ENCODE results near the gene SP100. TPM values are rescaled to one million over a fixed set of nuclear protein-coding genes. Genes with fewer than 3 reads are reported as not detected.
"Not testable (repeated sequence)": the region's sequence is repeated elsewhere in the genome, so short reads cannot be mapped to it uniquely, and the experiment has no call there.

The SP100 gene
- total RNA-seq, 2 donors from 2014 or later, result 53.1 to 72.8 TPM

DNA sequence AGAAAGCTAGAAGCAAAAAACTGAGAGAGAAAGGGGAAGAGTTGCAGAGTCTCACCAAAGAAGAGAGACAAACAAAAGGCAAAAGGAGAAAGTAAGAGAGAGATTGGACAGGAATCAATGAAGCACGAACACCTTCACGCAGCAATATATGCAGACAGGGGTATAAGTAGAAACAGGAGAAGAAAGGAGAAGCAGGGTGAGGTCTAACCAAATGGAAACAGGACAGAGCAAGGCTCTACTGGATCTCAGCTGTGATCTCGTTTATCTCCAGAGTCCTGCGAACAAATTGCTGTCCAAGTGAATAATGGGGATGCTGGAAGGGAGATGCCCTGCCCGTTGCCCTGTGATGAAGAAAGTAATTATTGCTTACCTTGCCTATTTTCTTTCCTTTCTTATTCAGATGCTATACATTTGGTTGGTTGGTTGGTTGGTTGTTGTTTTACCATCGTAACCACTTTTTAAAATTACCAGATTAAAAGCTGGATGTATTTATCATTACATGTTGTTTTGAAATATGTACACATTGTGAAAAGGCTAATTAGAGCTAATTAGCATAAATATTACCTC, 34.0 kb downstream of the SP100 start:
- DNase-seq (no peak), ATAC-seq (no peak)
- intact Hi-C loops (cut with DNase I), result no loop called here

DNA sequence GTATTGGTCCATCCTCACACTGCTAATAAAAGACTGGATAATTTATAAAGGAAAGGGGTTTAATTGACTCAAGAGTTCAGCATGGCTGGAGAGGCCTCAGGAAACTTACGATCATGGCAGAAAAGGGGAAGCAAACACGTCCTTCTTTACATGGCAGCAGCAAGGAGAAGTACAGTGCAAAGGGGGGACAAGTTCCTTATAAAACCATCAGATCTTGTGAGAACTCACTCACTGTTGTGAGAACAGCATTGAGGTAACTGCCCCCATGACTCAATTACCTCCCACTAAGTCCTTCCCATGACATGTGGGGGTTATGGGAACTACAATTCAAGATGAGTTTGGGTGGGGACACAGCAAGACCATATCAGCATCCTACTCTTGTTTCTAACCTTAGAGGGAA, 37.0 kb downstream of the SP100 start:
- DNase-seq, result no peak
- no peak for ATAC-seq
- intact Hi-C loops (cut with DNase I), result no loop called here

DNA sequence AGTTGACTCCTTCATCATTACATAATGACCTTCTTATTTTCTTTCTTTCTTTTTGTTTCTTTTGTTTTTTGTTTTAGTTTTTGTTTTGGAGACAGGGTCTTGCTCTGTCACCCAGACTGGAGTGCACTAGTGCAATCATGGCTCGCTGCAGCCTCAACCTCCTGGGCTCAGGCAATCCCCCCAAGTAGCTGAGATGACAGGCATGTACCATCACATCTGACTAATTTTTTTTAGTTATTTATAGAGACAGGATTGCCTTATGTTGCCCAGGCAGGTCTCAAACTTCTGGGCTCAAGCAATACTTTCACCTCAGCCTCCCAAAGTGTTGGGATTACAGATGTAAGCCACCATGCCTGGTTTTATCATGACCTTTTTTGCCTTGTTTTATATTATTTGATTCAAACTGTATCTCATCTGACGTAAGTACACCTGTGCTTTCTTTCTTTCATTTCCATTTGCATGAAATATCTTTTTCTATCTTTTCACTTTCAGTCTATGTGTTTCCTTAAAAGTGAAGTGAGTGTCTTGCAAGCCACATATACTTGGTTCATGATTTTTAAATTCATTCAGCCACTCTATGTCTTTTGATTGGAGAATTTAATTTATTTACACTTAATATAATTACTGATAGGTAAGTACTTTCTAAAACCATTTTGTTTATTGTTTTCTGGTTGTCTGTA, 39.1 kb downstream of the SP100 start:
- intact Hi-C loops (cut with DNase I), result no loop called here
- ATAC-seq, result no peak
- DNase-seq, result no peak

DNA sequence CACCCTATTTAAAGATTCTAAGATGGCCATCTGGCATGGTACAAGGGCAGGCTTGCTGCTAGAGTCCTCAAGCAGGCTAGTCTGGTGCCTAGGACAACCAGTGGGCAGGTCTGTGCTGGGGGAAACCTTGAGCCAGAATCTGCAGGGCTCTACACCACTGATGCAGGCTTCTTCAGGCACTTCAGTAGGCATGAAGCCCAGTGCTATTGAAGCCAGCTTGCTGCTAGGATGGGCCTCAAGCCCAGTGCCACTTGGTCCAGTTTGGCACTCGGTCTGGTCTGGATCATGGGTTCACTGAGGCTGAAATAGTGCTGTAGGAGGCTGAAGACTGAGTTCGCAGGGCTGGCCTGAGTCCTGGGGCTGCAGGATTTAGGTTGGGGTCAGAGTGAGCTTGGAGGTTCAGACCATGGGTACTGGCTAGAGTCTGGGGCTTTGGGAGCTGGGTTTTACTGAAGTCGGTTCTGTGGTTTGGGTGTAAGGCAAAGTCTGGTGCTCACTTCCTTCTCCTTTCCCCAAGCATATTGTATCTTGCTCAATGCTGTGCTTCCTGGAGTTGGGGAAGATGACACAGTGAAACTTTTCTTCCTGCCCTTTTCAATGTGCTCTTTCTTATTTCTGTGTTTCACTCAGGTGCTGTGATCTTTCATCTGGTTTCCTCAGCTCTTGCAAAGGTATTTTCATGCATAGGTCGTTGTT, 41.2 kb downstream of the SP100 start:
- ATAC-seq (peak; percentile 61 to 73), DNase-seq (no peak)
- intact Hi-C loops (cut with DNase I), result no loop called here

DNA sequence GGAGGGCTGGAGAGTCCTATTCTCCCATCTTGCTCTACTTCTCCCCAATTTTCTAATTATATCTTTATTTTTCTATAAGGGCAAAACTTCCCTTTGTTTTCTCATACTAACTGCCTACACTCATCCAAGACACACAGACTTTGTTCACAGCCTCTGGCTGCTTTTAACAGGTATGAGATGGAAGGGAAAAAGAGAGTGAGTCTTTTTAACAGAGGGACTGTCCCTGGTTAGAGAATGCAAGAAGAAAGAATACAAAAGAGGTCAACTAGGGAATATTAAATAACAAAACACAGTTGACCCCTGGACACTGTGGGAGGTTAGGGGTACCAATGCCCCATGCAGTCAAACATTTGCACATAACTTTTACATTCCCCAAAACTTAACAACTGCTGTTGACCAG, 41.8 kb downstream of the SP100 start:
- intact Hi-C loops (cut with DNase I), result no loop called here
- DNase-seq (no peak), ATAC-seq (no peak)

DNA sequence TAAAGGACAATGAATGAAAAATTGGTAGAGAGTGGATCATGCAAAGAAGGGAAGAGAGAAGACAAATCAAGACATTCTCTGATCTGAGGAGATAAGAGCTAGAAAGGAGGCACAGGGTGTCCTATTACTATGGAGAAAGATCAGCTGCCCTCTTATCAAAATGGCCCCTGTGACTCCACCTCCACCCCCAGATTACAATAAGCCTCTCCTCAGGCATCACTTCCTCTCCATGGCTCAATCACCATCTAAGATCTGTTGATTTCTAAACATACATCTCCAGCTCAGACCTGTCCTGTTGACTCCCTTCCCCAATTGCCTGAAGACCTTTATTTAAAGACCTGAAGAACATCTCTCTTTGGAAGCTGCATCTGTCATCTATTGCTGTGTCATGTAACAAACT, 43.2 kb downstream of the SP100 start:
- DNase-seq (no peak), ATAC-seq (no peak)
- intact Hi-C loops (cut with DNase I), result no loop called here

DNA sequence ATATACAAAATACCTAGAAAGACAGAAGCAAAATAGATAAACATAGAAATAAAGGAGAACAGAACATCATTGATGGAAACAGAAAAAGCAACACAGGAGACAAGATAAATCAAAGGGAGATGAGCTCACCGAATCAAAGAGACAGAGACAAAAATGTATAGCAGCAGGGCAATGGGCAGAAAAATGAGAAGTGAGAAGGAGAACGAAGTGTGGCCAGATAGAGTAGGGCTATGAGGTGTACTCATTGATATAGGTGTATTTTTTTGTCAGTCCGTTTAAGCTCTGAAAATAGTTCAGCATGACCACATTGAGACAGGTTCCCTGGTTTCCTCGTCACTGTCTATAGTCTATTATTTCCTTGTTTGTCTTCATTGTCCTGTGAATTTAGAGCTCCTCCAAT, 55.1 kb downstream of the SP100 start:
- no peak for ATAC-seq
- intact Hi-C loops (cut with DNase I), result no loop called here
- no peak for DNase-seq

DNA sequence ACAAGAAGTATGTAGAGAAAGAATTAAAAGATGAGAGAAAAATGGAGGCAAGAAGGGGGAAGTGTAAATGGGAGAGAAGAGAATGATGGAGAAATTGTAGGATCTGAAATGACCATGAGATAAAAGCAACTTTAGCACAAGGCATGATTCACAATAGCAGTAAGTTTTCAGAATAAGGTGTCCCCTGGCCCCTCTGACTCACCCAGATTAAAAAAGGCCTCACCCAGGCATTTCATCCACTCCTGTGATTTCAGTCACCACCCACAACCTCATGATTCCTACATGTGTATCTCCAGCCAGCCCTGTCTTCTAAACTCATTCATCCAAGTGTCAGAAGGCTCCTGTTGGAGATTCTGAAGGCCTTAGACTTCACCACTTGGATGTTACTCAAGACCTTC, 56.6 kb downstream of the SP100 start:
- intact Hi-C loops (cut with DNase I), result no loop called here
- DNase-seq (no peak), ATAC-seq (peak in 1 of 2 donors; percentile 63)

DNA sequence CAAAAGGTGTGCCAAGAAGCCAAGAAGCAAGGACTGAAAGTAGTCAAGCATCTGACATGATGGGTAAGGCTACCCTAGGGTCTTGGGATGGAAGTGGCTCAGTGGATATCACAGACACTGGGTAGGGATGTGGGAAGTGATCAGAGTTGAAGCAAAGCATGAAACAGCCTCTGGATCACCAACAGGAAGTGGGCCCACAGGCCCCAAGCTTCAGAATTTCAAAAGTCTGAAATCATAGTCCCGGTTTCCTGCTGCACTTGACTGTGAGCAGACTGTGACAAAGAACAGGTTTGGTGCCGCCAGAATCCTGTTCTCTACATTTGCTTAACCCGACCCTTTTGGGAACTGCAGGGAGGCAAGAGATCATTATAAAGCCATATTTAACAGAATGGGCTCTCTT, 57.4 kb downstream of the SP100 start:
- intact Hi-C loops (cut with DNase I), result no loop called here
- ATAC-seq (no peak), DNase-seq (no peak)

DNA sequence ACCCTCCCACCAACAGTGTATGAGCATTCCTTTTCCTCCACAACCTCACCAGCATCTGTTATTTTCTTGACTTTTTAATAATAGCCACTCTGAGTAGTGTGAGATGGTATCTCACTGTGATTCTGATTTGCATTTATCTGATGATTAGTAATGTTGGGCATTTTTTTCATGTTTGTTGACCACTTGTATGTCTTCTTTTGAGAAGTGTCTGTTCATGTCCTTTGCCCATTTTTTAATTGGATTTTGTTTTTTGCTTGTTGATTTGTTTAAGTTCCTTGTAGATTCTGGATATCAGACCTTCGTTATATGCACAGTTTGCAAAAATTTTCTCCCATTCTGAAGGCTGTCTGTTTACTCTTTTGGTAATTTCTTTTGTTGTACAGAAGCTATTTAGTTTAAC, 59.1 kb downstream of the SP100 start:
- no peak for DNase-seq
- intact Hi-C loops (cut with DNase I), result no loop called here
- no peak for ATAC-seq

DNA sequence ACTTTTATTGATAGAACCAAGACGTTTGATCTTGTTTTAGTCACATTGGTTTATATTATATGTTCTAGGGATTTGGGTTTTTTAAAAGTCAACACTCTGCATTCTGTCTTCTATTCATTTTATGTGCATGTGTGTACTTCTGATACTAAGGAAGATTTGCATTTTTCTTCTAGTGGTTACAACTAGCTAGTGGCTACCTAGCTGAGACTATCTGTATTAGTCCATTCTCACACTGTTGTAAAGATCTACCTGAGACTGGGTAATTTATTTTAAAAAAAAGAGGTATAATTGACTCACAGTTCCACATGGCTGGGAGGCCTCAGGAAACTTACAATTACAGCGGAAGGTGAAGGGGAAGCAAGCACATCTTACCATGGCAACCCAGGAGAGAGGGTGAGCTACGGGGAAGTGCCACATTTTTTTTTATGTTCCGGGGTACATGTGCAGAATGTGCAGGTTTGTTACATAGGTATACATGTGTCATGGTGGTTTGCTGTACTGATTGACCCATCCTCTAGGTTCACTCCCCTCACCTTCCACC, 69.9 kb downstream of the SP100 start:
- DNase-seq (no peak), ATAC-seq (no peak)
- intact Hi-C loops (cut with DNase I), result no loop called here

DNA sequence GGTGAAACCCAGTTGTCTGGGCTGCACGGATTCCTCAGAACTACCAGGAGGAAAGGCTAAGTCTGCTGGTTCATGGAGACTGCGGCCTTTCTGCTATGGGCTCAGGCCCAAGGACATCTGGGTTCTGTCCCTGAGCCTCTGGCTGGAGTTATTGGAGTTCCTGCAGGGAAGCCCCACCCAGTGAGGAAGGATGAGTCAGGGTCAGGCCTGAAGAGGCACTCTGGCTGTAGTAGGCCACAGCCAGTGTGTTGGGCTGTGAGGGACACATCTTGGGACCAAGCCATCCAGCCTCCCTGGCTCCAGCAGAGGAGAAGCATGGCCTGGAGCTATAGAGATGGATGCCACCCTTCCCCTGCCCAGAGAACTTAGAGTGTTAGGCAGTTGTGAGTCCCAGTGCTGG, 75.2 kb downstream of the SP100 start:
- intact Hi-C loops (cut with DNase I); ATAC-seq: not testable (repeated sequence)
- DNase-seq, result peak; percentile 20

DNA sequence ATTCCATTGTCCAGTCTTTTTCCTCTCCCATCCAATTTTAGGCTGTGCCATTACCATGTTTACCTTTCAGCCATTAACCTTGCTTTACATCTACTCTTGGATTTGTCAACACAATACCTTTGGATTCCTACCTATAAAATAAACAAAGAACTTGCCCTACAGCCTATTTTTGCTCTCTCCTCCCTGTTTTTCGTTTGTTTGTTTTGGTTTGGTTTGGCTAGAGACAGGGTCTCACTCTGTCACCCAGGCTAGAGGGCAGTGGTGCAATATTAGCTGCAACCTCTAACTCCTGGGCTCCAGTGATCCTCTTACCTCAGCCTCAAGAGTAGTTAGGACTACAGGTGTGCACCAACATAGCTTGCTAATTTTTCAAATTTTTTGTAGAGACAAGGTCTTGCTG, 76.1 kb downstream of the SP100 start:
- intact Hi-C loops (cut with DNase I), result no loop called here
- DNase-seq (no peak), ATAC-seq (no peak)

DNA sequence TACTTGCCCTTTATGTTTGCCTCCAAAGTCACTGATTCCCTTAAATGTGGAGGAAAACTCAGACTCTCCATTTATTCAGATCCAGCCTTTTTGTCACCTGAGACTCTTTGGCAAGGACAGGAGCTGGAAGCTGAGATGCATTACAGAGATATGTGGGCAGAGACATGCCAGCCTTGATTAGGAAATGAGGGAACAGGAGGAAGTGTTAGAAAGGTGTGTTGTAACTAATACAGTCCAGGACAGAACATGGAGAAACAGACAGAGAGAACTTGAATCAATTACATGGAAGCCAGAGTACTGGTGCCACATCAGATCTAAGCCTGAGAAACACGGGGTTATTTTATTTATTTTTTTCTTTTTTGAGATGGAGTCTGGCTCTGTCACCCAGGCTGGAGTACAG, 79.0 kb downstream of the SP100 start:
- DNase-seq (no peak), ATAC-seq (no peak)
- intact Hi-C loops (cut with DNase I), result no loop called here

DNA sequence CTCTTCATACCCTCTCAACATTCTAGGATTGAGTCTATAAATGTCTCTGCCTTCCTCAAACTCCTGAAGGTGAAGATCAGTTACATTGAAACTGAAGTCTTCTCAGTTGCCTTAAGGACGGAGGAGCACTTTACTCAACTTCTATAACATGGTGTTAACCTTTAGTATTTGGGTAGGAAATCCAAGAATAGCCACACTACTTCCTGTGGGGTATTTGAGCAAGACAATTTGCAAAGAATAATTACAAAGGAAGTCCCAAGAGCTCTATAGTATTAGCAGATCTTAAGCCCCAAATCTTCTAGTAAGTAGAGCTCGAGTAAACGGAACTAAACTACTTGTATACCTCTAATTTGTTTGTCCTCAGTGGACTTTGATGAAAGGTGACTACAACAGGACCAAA, 80.9 kb downstream of the SP100 start:
- DNase-seq (no peak), ATAC-seq (no peak)
- intact Hi-C loops (cut with DNase I), result no loop called here

DNA sequence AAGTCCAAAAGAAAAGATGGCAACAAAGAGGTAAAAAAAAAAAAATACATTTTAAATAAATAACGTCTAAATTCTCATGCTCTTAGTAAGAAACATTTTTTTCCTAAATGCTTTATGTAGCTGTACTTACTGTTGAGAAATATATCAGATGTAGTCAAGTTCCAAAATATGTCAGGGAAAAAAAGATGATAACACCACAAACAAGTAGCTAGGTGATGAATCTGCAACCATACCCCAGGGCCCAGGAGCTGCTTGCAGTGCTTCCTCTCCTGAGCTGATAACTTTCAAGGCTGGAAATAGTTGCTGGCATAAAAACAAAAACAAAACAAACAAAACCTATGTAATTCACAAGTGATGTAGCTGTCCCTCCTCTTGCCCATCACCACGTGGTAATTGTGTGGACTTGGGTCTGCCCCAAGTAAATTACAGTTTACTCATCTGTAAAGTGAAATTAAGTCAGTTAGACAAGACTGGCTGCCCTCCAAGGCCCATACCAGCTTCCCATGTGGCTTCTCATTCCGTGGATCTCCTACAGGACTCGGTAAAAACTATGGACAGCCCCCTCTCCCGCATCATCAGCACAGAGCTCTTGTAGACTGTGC, 82.6 kb downstream of the SP100 start:
- intact Hi-C loops (cut with DNase I), result no loop called here
- DNase-seq (no peak), ATAC-seq (no peak)

DNA sequence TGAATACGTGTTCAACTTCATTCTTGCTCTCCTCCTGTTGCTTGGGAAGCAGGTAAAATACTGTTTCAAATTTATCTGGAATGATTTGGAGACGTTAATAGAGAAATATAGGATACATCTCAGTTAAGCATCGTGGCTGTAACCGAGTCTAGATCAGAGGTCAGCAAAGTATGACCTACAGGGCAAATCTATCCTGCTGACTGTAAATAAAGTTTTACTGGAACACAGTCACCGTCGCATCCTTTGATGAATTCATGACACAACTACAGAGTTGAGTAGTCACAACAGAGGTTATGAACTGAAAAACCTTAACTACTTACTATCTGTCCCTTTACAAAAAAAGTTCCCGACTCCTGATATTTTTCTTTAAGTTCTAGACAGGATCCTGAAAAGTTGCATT, 86.6 kb downstream of the SP100 start:
- ATAC-seq, result no peak
- DNase-seq, result no peak
- intact Hi-C loops (cut with DNase I), result no loop called here

DNA sequence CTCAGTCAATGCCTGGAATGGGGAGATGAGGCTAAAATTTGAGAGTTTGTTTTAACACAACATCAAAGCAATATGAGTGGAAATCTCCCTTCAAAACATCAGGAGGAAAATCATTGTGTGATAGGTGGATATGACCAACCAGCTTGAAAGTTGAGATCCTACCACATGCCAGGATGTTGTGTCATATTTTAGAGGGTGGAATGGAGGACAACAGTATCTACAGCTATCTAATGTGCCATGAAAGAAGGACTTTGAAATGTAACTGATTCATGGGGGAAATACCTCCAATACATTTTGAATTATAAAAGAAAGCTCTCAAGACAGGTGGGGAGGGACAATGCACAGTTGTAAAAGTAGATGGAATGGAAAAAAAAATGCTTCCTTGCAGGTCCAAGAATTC, 87.8 kb downstream of the SP100 start:
- no peak for DNase-seq
- intact Hi-C loops (cut with DNase I), result no loop called here
- no peak for ATAC-seq

DNA sequence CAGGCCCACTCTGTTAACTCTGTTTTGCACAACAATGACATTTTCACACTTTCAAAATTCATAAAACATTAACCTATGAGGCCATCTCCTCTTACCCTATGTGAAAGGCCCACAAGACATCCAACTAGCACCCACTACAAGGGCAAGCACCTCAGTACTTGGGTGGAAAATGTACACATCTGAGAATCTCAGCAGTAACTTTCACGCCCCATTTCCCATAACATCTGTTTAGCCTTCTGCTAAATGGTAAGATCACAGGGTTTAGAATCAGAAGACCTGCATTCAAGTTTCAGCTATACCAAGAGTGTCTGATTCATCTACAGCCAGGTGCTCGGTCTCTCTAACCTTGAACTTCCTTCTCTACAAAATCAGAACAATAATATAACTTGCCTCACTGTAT, 89.2 kb downstream of the SP100 start:
- intact Hi-C loops (cut with DNase I), result no loop called here
- no peak for ATAC-seq
- DNase-seq, result no peak

DNA sequence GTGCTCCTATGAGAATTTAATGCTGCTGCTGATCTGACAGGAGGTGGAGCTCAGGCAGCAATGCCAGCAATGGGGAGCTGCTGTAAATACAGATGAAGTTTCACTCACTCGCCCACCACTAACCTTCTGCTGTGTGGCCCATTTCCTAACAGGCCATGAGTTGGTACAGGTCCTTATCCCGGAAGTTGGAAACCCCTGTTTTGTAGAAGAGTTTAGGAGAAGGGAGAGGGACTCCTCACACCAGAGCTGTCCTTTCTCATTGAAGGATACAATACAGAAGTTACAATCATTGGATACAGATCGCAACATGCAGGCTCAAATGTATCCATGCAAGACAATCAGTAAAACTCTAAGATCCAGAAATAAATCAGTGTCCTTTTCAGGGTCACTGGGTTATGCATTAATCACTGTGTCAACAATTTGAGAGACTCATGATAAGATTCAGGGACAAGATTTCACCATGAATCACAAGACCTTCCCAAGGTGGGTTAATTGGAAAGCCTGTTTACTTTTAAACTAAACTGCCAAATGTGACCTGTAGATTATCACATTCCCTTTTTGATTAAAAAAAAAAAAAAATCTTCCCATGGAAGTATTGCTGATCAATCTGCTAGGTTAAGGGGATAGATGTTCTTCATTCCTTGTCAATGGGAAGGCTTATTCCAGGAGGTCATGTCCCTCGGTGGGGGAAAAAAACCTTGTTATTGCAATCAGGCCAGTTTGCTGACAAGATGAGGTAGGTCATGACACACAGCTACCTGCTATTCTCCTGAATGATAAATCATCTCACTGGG, 97.2 kb downstream of the SP100 start:
- no peak for DNase-seq
- no peak for ATAC-seq
- intact Hi-C loops (cut with DNase I), result no loop called here
